ENCODE results near the gene RAP1B. TPM values are rescaled to one million over a fixed set of nuclear protein-coding genes. Genes with fewer than 3 reads are reported as not detected.
A peak's percentile ranks its signal among the peaks of the same experiment; 100 is the strongest.
"Not testable (repeated sequence)": the region's sequence is repeated elsewhere in the genome, so short reads cannot be mapped to it uniquely, and the experiment has no call there.

Gene RAP1B
- total and polyA plus RNA-seq, 4 experiments from 2014 or later: 193 to 542 (median 314) TPM

DNA sequence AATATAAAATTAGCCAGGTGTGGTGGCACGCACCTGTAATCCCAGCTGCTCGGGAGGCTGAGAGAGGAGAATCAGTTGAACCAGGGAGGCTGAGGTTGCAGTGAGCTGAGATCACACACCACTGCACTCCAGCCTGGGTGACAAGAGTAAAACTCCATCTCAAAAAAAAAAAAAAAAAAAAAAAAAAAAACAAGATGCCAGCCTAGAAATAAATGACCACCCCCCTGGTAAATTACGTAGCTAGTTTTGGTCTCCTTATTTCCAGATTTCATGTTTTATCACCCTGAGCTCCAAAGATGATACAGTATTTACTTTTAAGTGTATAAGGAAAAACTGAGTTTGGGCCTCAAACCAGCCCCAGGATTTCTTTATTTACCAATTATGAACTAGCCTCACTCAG, 26.7 kb downstream of the RAP1B start:
- intact Hi-C loops (cut with micrococcal nuclease): not testable (repeated sequence)

DNA sequence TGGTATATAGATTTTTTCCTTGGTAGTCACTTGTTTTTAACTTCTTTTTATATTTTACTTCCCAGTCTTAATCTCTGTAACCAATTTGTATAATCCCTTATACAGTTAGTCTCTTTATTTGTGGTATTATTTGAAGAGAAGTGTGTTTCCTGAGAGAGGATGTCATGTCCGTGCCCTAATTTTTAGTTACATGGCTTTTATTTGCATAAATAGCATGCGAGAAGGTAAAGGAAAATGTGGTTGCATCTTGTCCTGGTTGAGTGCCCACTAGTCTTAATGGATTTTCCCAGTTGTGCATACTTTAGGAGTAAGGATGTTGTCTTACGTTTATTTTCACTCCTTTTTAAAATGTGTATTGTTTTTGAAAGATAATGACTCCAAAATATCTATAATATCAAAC, 27.5 kb downstream of the RAP1B start:
- POLR2A ChIA-PET (ENCODE audit: partially characterized antibody): interaction anchor here (1.1 to 1.9 kb wide), 2 partner anchors 26 to 27 kb away, joined by 3 to 5 read pairs; partner anchors contain the start of gene RAP1B
- Histone ChIP-seq H3K4me3 (ENCODE audit: low read length in 2 of 2) (no peak overlapping the region), H3K4me1 (ENCODE audit: insufficient read depth, low read length) (peaks cover 99% of the 10 kb centered on the region), H3K36me3 (ENCODE audit: insufficient read depth, low read length) (no peaks in the 10 kb centered on the region), H3K27ac (ENCODE audit: low read depth, low read length) (no peak overlapping the region), H3K9me3 (ENCODE audit: control insufficient read depth in 1 of 2, low read length in 2 of 2) (no peaks in the 10 kb centered on the region), H3K27me3 (ENCODE audit: insufficient read depth, low read length) (no peaks in the 10 kb centered on the region)
- CTCF ChIA-PET (ENCODE audit: partially characterized antibody): interaction anchor here (0.7 to 1.2 kb wide), 2 partner anchors 12 to 415 kb away, joined by 3 read pairs; no protein-coding TSS in a partner anchor
- Mint-ChIP-seq H3K4me1 (peaks cover 66 to 99% (median 82%) of the 10 kb centered on the region in 4 donors), H3K4me3 (peak overlapping the region in 6 of 8 donors; percentile 49 to 65 (median 55)), H3K27me3 (no peaks in the 10 kb centered on the region), H3K36me3 (peaks cover 12 to 33% of the 10 kb centered on the region in 2 donors), H3K27ac (peak overlapping the region in 3 of 7 donors; percentile 19 to 75 (median 75)), H3K9me3 (no peaks in the 10 kb centered on the region)
- no peak for DNase-seq
- intact Hi-C loops (cut with micrococcal nuclease): loop anchor here (2.0 kb wide), 1 partner anchor 15 kb away; no protein-coding TSS in a partner anchor

More for the DNA sequence above, 26.7 kb downstream of the RAP1B start:
- Mint-ChIP-seq H3K36me3 (peaks cover 7 to 31% of the 10 kb centered on the region in 2 donors), H3K27ac (peak overlapping the region in 6 of 7 donors; percentile 19 to 75 (median 69)), H3K4me3 (peak overlapping the region in 5 of 8 donors; percentile 49 to 77 (median 61)), H3K4me1 (peaks cover 67 to 99% (median 85%) of the 10 kb centered on the region in 4 donors)
- H3K4me3 ChIP-seq (ENCODE audit: low read length in 2 of 2); H3K27me3 Mint-ChIP-seq; H3K36me3 ChIP-seq (ENCODE audit: insufficient read depth, low read length); DNase-seq; H3K9me3 ChIP-seq (ENCODE audit: control insufficient read depth in 1 of 2, low read length in 2 of 2); H3K27me3 ChIP-seq (ENCODE audit: insufficient read depth, low read length); H3K27ac ChIP-seq (ENCODE audit: low read depth, low read length); POLR2A ChIA-PET (ENCODE audit: partially characterized antibody); H3K9me3 Mint-ChIP-seq: not testable (repeated sequence)
- CTCF ChIA-PET (ENCODE audit: partially characterized antibody): interaction anchor here (0.7 to 1.2 kb wide), 3 partner anchors 11 to 414 kb away, joined by 3 read pairs; no protein-coding TSS in a partner anchor
- peaks cover 99% of the 10 kb centered on the region for H3K4me1 ChIP-seq (ENCODE audit: insufficient read depth, low read length)

GRCh38 chr12:68638721-68639395, 28.2 kb downstream of the RAP1B start:
- Histone ChIP-seq H3K36me3 (ENCODE audit: insufficient read depth, low read length) (no peaks in the 10 kb centered on the region), H3K27me3 (ENCODE audit: insufficient read depth, low read length) (no peaks in the 10 kb centered on the region), H3K9me3 (ENCODE audit: control insufficient read depth in 1 of 2, low read length in 2 of 2) (no peaks in the 10 kb centered on the region), H3K27ac (ENCODE audit: low read depth, low read length) (no peak overlapping the region), H3K4me3 (ENCODE audit: low read length in 2 of 2) (no peak overlapping the region), H3K4me1 (ENCODE audit: insufficient read depth, low read length) (peaks cover 97% of the 10 kb centered on the region)
- intact Hi-C loops (cut with micrococcal nuclease): loop anchor here (2.0 kb wide), 1 partner anchor 16 kb away; no protein-coding TSS in a partner anchor
- H3K4me3 Mint-ChIP-seq: peak overlapping the region; percentile 42 to 81 (median 62)
- POLR2A ChIA-PET (ENCODE audit: partially characterized antibody): interaction anchor here (1.1 to 1.9 kb wide), 2 partner anchors 26 to 28 kb away, joined by 3 to 5 read pairs; partner anchors contain the start of gene RAP1B
- CTCF ChIA-PET (ENCODE audit: partially characterized antibody): interaction anchor here (1.5 kb wide), 1 partner anchor 107 kb away, joined by 3 read pairs; the partner anchor contains the start of gene SLC35E3
- peaks cover 14 to 33% of the 10 kb centered on the region in 2 donors for H3K36me3 Mint-ChIP-seq
- peaks cover 62 to 98% (median 79%) of the 10 kb centered on the region in 4 donors for H3K4me1 Mint-ChIP-seq
- DNase-seq: no peak
- peak overlapping the region in 5 of 7 donors; percentile 8 to 85 (median 80) for H3K27ac Mint-ChIP-seq
- no peaks in the 10 kb centered on the region for H3K9me3 Mint-ChIP-seq
- no peaks in the 10 kb centered on the region for H3K27me3 Mint-ChIP-seq

DNA sequence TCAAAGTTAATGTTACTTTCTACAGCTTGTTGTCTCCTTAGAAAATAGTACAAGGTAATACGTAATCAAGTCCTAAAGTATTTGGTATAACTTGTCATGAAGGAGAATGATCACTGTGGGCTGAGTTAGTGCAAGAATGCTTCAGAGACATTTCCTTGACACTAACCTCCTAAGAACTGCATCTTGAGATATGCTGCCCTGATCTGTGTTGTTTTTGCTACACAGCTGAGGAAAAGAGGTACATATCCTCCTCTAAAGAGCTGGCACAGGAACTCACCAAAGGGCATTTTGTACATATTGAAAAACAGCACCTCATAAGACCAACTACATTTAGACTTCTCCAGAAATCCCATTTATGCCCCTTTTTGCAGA, 28.7 kb downstream of the RAP1B start:
- intact Hi-C loops (cut with micrococcal nuclease): loop anchor here (2.0 kb wide), 1 partner anchor 17 kb away; no protein-coding TSS in a partner anchor
- no peak overlapping the region for H3K27ac ChIP-seq (ENCODE audit: low read depth, low read length)
- Mint-ChIP-seq H3K27ac (peak overlapping the region in 6 of 7 donors; percentile 18 to 85 (median 78)), H3K4me1 (peaks cover 61 to 97% (median 78%) of the 10 kb centered on the region in 4 donors), H3K27me3 (no peaks in the 10 kb centered on the region), H3K36me3 (peaks cover 16 to 36% of the 10 kb centered on the region in 2 donors), H3K4me3 (peak overlapping the region in 7 of 8 donors; percentile 23 to 90 (median 66)), H3K9me3 (no peaks in the 10 kb centered on the region)
- ChIA-PET CTCF (ENCODE audit: partially characterized antibody) (interaction anchor here (1.5 kb wide), 1 partner anchor 106 kb away, joined by 3 read pairs; the partner anchor contains the start of gene SLC35E3), POLR2A (ENCODE audit: partially characterized antibody) (interaction anchor here (1.1 to 1.9 kb wide), 2 partner anchors 27 to 28 kb away, joined by 3 to 5 read pairs; partner anchors contain the start of gene RAP1B)
- no peaks in the 10 kb centered on the region for H3K9me3 ChIP-seq (ENCODE audit: control insufficient read depth in 1 of 2, low read length in 2 of 2)
- H3K36me3 ChIP-seq (ENCODE audit: insufficient read depth, low read length): no peaks in the 10 kb centered on the region
- H3K27me3 ChIP-seq (ENCODE audit: insufficient read depth, low read length): no peaks in the 10 kb centered on the region
- no peak for DNase-seq
- peaks cover 92% of the 10 kb centered on the region for H3K4me1 ChIP-seq (ENCODE audit: insufficient read depth, low read length)
- no peak overlapping the region for H3K4me3 ChIP-seq (ENCODE audit: low read length in 2 of 2)

DNA sequence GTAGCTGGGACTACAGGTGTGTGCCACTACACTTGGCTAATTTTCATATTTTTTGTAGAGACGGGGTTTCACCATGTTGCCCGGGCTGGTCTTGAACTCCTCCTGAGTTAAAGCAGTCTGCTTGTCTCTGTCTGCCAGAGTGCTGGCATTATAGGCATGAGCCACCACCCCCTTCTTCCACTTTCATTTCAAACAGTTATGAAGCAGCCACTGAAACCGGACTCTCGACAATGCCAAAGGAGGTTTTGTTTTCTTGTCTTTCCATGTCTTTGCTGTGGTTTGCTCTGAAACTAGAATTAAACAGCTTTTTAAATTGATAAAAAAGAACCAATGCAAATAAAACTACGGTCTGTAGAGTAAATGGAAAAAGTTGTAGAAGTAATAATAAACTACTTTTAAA, 30.4 kb downstream of the RAP1B start:
- peak overlapping the region; percentile 72 to 90 (median 74) for H3K4me3 Mint-ChIP-seq
- H3K27ac Mint-ChIP-seq: peak overlapping the region; percentile 47 to 89 (median 70)
- Histone ChIP-seq H3K36me3 (ENCODE audit: insufficient read depth, low read length) (no peaks in the 10 kb centered on the region), H3K4me3 (ENCODE audit: low read length in 2 of 2) (no peak overlapping the region), H3K27ac (ENCODE audit: low read depth, low read length) (peak overlapping the region; percentile 51), H3K4me1 (ENCODE audit: insufficient read depth, low read length) (peaks cover 90% of the 10 kb centered on the region), H3K9me3 (ENCODE audit: control insufficient read depth in 1 of 2, low read length in 2 of 2) (no peaks in the 10 kb centered on the region), H3K27me3 (ENCODE audit: insufficient read depth, low read length) (no peaks in the 10 kb centered on the region)
- peaks cover 59 to 94% (median 76%) of the 10 kb centered on the region in 4 donors for H3K4me1 Mint-ChIP-seq
- peak; percentile 28 to 52 (median 37) for DNase-seq
- peaks cover 0 to 3% (median 0%) of the 10 kb centered on the region in 8 donors for H3K9me3 Mint-ChIP-seq
- no peaks in the 10 kb centered on the region for H3K27me3 Mint-ChIP-seq
- peaks cover 12 to 38% of the 10 kb centered on the region in 2 donors for H3K36me3 Mint-ChIP-seq
- ChIA-PET CTCF (ENCODE audit: partially characterized antibody) (no interaction called here), POLR2A (ENCODE audit: partially characterized antibody) (interaction anchor here (1.7 kb wide), 1 partner anchor 27 kb away, joined by 4 read pairs; no protein-coding TSS in a partner anchor)
- intact Hi-C loops (cut with micrococcal nuclease): no loop called here

- H3K27ac Mint-ChIP-seq: peak overlapping the region in 4 of 7 donors; percentile 9 to 80 (median 55)
- intact Hi-C loops (cut with micrococcal nuclease): loop anchor here (5.0 kb wide), 1 partner anchor 34 kb away; the partner anchor contains the start of gene RAP1B
- H3K27me3 Mint-ChIP-seq: no peaks in the 10 kb centered on the region
- DNase-seq: no peak
- Histone ChIP-seq H3K9me3 (ENCODE audit: control insufficient read depth in 1 of 2, low read length in 2 of 2) (no peaks in the 10 kb centered on the region), H3K36me3 (ENCODE audit: insufficient read depth, low read length) (peaks cover 25% of the 10 kb centered on the region), H3K27me3 (ENCODE audit: insufficient read depth, low read length) (no peaks in the 10 kb centered on the region), H3K4me1 (ENCODE audit: insufficient read depth, low read length) (peaks cover 66% of the 10 kb centered on the region), H3K27ac (ENCODE audit: low read depth, low read length) (no peak overlapping the region), H3K4me3 (ENCODE audit: low read length in 2 of 2) (no peak overlapping the region)
- POLR2A ChIA-PET (ENCODE audit: partially characterized antibody): interaction anchor here (1.3 kb wide), 1 partner anchor 32 kb away, joined by 3 read pairs; no protein-coding TSS in a partner anchor
- H3K4me3 Mint-ChIP-seq: peak overlapping the region in 4 of 8 donors; percentile 4 to 50 (median 36)
- H3K36me3 Mint-ChIP-seq: peaks cover 19 to 59% of the 10 kb centered on the region in 2 donors
- CTCF ChIA-PET (ENCODE audit: partially characterized antibody): interaction anchor here (1.2 to 1.6 kb wide), 2 partner anchors 8 to 287 kb away, joined by 5 read pairs; no protein-coding TSS in a partner anchor
- H3K9me3 Mint-ChIP-seq: peaks cover 0 to 3% (median 0%) of the 10 kb centered on the region in 8 donors
- H3K4me1 Mint-ChIP-seq: peaks cover 45 to 76% (median 57%) of the 10 kb centered on the region in 4 donors
These were observed 35.8 kb downstream of the RAP1B start for GRCh38 chr12:68646484-68646883.
